Activated T-cell treated with anti-CD3 and anti-CD28 coated beads, Interleukin-2, amount 50 U/mL, for 24 hours (primary cell): ENCODE results near the gene RPP14.
"Not testable (repeated sequence)": the region's sequence is repeated elsewhere in the genome, so short reads cannot be mapped to it uniquely, and the experiment has no call there.

Experiments used
- DNase-seq: peaks from one replicate; pipeline ENCODE4 v3.0.0-alpha.2; 2020
- H3K27ac Mint-ChIP-seq: 2 replicates; pipeline ENCODE4 v1.8.0; 2020; ENCODE audit warnings: mild to moderate bottlenecking, mixed read lengths
- H3K27me3 Mint-ChIP-seq: 2 replicates; pipeline ENCODE4 v1.8.0; 2020; ENCODE audit warnings: mixed read lengths
- H3K36me3 Mint-ChIP-seq: 2 replicates; pipeline ENCODE4 v1.8.0; 2020; ENCODE audit warnings: low read depth, mixed read lengths
- H3K4me1 Mint-ChIP-seq: 2 replicates; pipeline ENCODE4 v1.8.0; 2020; ENCODE audit warnings: low read depth, mixed read lengths
- H3K4me3 Mint-ChIP-seq: 2 replicates; pipeline ENCODE4 v1.8.0; 2020; ENCODE audit warnings: mild to moderate bottlenecking, moderate library complexity, mixed read lengths
- H3K9me3 Mint-ChIP-seq: 2 replicates; pipeline ENCODE4 v1.8.0; 2020; ENCODE audit warnings: mixed read lengths

Gene RPP14

GRCh38 chr3:58305882-58306711, at the start of gene RPP14, which contains the start of gene HTD2:
Gene RPP14, plus strand, starts transcription at chr3:58306245. Its CDS starts 4,085 bp downstream, at chr3:58310330.
Gene HTD2, plus strand, starts transcription at chr3:58306520. Its CDS starts 11,094 bp downstream, at chr3:58317614.
- Mint-ChIP-seq H3K9me3 (peaks cover 2% of the 10 kb centered on the region), H3K27ac (peak within 1 kb of the TSS; percentile 100), H3K4me3 (peak within 1 kb of the TSS; percentile 93), H3K27me3 (peaks cover 16% of the 10 kb centered on the region), H3K4me1 (peaks cover 27% of the 10 kb centered on the region), H3K36me3 (peaks cover 47% of the 10 kb centered on the region)
- DNase-seq, result peak; percentile 100

- peaks cover 12% of the 10 kb centered on the region for H3K4me1 Mint-ChIP-seq
- no peaks in the 10 kb centered on the region for H3K9me3 Mint-ChIP-seq
- no peak overlapping the region for H3K4me3 Mint-ChIP-seq
- no peak overlapping the region for H3K27ac Mint-ChIP-seq
- H3K36me3 Mint-ChIP-seq, result peaks cover 31% of the 10 kb centered on the region
- no peaks in the 10 kb centered on the region for H3K27me3 Mint-ChIP-seq
- DNase-seq, result no peak
Measured at GRCh38 chr3:58256511-58256910, 49.5 kb upstream of the RPP14 start.

GRCh38 chr3:58258392-58259055, 47.5 kb upstream of the RPP14 start:
- Mint-ChIP-seq H3K4me3 (no peak overlapping the region), H3K9me3 (no peaks in the 10 kb centered on the region), H3K36me3 (peaks cover 28% of the 10 kb centered on the region), H3K27ac (no peak overlapping the region), H3K27me3 (no peaks in the 10 kb centered on the region), H3K4me1 (peaks cover 10% of the 10 kb centered on the region)
- DNase-seq, result no peak

- DNase-seq, result no peak
- Mint-ChIP-seq H3K27ac (peak overlapping the region; percentile 26), H3K4me1 (peaks cover 10% of the 10 kb centered on the region), H3K36me3 (peaks cover 28% of the 10 kb centered on the region), H3K9me3 (no peaks in the 10 kb centered on the region), H3K4me3 (no peak overlapping the region), H3K27me3 (no peaks in the 10 kb centered on the region)
Measured at GRCh38 chr3:58260261-58260731, 45.7 kb upstream of the RPP14 start.

- no peak overlapping the region for H3K4me3 Mint-ChIP-seq
- H3K27ac Mint-ChIP-seq, result peak overlapping the region; percentile 26
- peaks cover 28% of the 10 kb centered on the region for H3K36me3 Mint-ChIP-seq
- peaks cover 10% of the 10 kb centered on the region for H3K4me1 Mint-ChIP-seq
- H3K27me3 Mint-ChIP-seq, result no peaks in the 10 kb centered on the region
- H3K9me3 Mint-ChIP-seq, result no peaks in the 10 kb centered on the region
- no peak for DNase-seq
Measured at GRCh38 chr3:58260733-58261132, 45.3 kb upstream of the RPP14 start.

- Mint-ChIP-seq H3K36me3 (peaks cover 27% of the 10 kb centered on the region), H3K4me3 (no peak overlapping the region), H3K4me1 (peaks cover 10% of the 10 kb centered on the region), H3K27ac (no peak overlapping the region), H3K27me3 (no peaks in the 10 kb centered on the region), H3K9me3 (no peaks in the 10 kb centered on the region)
- DNase-seq, result no peak
Measured at GRCh38 chr3:58261954-58262666, 43.9 kb upstream of the RPP14 start.

GRCh38 chr3:58266577-58266976, 39.5 kb upstream of the RPP14 start:
- no peak for DNase-seq
- H3K4me1 Mint-ChIP-seq, result no peaks in the 10 kb centered on the region
- H3K27me3 Mint-ChIP-seq, result no peaks in the 10 kb centered on the region
- no peak overlapping the region for H3K27ac Mint-ChIP-seq
- no peak overlapping the region for H3K4me3 Mint-ChIP-seq
- H3K9me3 Mint-ChIP-seq, result no peaks in the 10 kb centered on the region
- peaks cover 25% of the 10 kb centered on the region for H3K36me3 Mint-ChIP-seq

GRCh38 chr3:58267543-58267942, 38.5 kb upstream of the RPP14 start:
- not testable (repeated sequence) for H3K27ac Mint-ChIP-seq, H3K9me3 Mint-ChIP-seq, H3K4me1 Mint-ChIP-seq, H3K27me3 Mint-ChIP-seq, H3K4me3 Mint-ChIP-seq, DNase-seq
- H3K36me3 Mint-ChIP-seq, result peaks cover 30% of the 10 kb centered on the region

GRCh38 chr3:58269356-58269755, 36.7 kb upstream of the RPP14 start:
- Mint-ChIP-seq H3K9me3 (no peaks in the 10 kb centered on the region), H3K4me3 (no peak overlapping the region), H3K27me3 (no peaks in the 10 kb centered on the region), H3K36me3 (peaks cover 42% of the 10 kb centered on the region), H3K4me1 (peaks cover 12% of the 10 kb centered on the region), H3K27ac (no peak overlapping the region)
- DNase-seq, result no peak

- peaks cover 50% of the 10 kb centered on the region for H3K36me3 Mint-ChIP-seq
- no peaks in the 10 kb centered on the region for H3K9me3 Mint-ChIP-seq
- H3K27ac Mint-ChIP-seq, result no peak overlapping the region
- H3K4me3 Mint-ChIP-seq, result no peak overlapping the region
- no peak for DNase-seq
- H3K4me1 Mint-ChIP-seq, result peaks cover 12% of the 10 kb centered on the region
- H3K27me3 Mint-ChIP-seq, result no peaks in the 10 kb centered on the region
Measured at GRCh38 chr3:58270485-58270884, 35.6 kb upstream of the RPP14 start.

GRCh38 chr3:58271901-58272501, 34.0 kb upstream of the RPP14 start:
- DNase-seq, result no peak
- Mint-ChIP-seq H3K4me3 (no peak overlapping the region), H3K27ac (peak overlapping the region; percentile 73), H3K4me1 (peaks cover 12% of the 10 kb centered on the region), H3K9me3 (no peaks in the 10 kb centered on the region), H3K27me3 (no peaks in the 10 kb centered on the region), H3K36me3 (peaks cover 60% of the 10 kb centered on the region)

- Mint-ChIP-seq H3K4me3 (no peak overlapping the region), H3K36me3 (peaks cover 64% of the 10 kb centered on the region), H3K27ac (peak overlapping the region; percentile 57), H3K27me3 (no peaks in the 10 kb centered on the region), H3K9me3 (no peaks in the 10 kb centered on the region), H3K4me1 (peaks cover 12% of the 10 kb centered on the region)
- no peak for DNase-seq
Measured at GRCh38 chr3:58272891-58273290, 33.2 kb upstream of the RPP14 start.

- not testable (repeated sequence) for H3K9me3 Mint-ChIP-seq, H3K27ac Mint-ChIP-seq, H3K4me3 Mint-ChIP-seq, DNase-seq, H3K27me3 Mint-ChIP-seq
- H3K4me1 Mint-ChIP-seq, result peaks cover 12% of the 10 kb centered on the region
- H3K36me3 Mint-ChIP-seq, result peaks cover 66% of the 10 kb centered on the region
Measured at GRCh38 chr3:58273362-58273761, 32.7 kb upstream of the RPP14 start.

GRCh38 chr3:58274027-58274614, 31.9 kb upstream of the RPP14 start:
- Mint-ChIP-seq H3K9me3 (no peaks in the 10 kb centered on the region), H3K27me3 (no peaks in the 10 kb centered on the region), H3K4me3 (no peak overlapping the region), H3K4me1 (peaks cover 12% of the 10 kb centered on the region), H3K27ac (no peak overlapping the region), H3K36me3 (peaks cover 68% of the 10 kb centered on the region)
- DNase-seq, result no peak
